K562 (cell line): ENCODE results near the gene PACSIN1.

ENCODE experiments used
- CEBPB ChIP-seq: fragments of 450-650 bp; IDR thresholded peaks from 2 replicates; pipeline ENCODE4 v1.6.1; 2016; ENCODE audit warnings: missing genetic modification characterization, missing compliant biosample characterization
- CTCF ChIP-seq, 3 experiments: IDR thresholded peaks in 2 of 3; conservative IDR thresholded peaks in 1 of 3; 2 replicates each; pipeline ENCODE4 v1.5.1; 2011 to 2012; ENCODE audit warnings: low read length in 3 of 3, mild to moderate bottlenecking in 3 of 3, control low read depth in 2 of 3, improper control_type of control experiment in 1 of 3, inconsistent platforms in 1 of 3, low read depth in 1 of 3, mixed read lengths in 1 of 3, moderate library complexity in 1 of 3; ENCODE audit not compliant: insufficient read depth in 2 of 3
- ESRRA ChIP-seq: fragments of 450-650 bp; IDR thresholded peaks from 2 replicates; pipeline ENCODE4 v1.6.1; 2014; ENCODE audit warnings: low read depth, mild to moderate bottlenecking, moderate library complexity, borderline replicate concordance
- IRF2 ChIP-seq: sonication (generic); formaldehyde crosslinking; IDR thresholded peaks from 2 replicates; pipeline ENCODE4 v1.8.1; 2022; ENCODE audit warnings: mild to moderate bottlenecking, missing genetic modification reagents
- RAD21 ChIP-seq, 2 experiments: fragments of 250-450 bp in 1 of 2; fragments of 450-650 bp in 1 of 2; sonication (Bioruptor Pico) in 1 of 2; formaldehyde crosslinking in 1 of 2; IDR thresholded peaks in 1 of 2; conservative IDR thresholded peaks in 1 of 2; 2 replicates each; pipeline versions ENCODE4 v1.4.0 to v1.8.0; 2020 to 2022; ENCODE audit warnings: mild to moderate bottlenecking in 2 of 2, moderate library complexity in 1 of 2
- TF ChIP-seq, protein P1 (sequence below): fragments of 450-650 bp; formaldehyde crosslinking; IDR thresholded peaks from 2 replicates; pipeline ENCODE4 v1.4.0; 2022; ENCODE audit warnings: missing genetic modification characterization
- TF ChIP-seq, protein P2 (sequence below): conservative IDR thresholded peaks from 2 replicates; pipeline ENCODE4 v1.6.1; 2011; ENCODE audit warnings: low read depth, mild to moderate bottlenecking, low read length; ENCODE audit not compliant: control insufficient read depth
- TF ChIP-seq, protein P3 (sequence below): sonication (generic); formaldehyde crosslinking; IDR thresholded peaks from 2 replicates; pipeline ENCODE4 v1.8.0; 2023; ENCODE audit warnings: mild to moderate bottlenecking, missing genetic modification reagents

DNA sequence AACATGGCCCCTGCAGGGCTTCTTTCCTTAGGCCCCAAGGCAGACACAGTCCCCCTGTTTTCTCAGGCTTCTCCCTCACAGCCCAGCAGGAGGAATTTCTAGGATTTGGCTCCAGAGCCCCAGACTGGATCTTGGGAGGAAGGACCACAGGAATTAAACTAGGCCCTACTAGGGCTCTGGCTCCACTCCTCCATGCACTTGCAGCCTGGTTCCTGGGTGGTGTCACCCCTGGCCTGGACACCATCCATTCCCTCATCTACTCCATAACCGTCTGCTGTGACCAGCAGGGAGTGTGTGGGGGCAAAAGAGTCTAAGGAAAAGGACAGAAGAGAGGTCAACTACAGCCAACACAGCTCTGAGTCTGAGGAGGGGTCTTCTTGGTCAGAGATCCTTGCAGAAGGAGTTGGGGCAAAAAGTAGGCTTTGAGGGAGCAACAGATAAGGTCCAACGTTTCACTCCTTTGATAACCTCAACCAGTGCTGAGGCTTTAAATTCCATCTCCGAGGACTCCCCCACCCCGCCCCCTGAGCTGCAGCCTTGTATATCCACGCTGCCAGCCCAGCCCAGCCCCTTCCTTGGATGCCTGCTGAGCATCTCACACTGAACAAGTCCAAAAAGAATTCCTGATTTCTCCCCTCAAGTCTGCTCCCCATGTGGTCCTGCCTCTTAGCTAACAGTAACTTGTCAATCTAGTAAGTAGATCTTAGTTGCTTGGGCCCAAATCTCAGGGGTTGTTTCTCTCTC lies 118.2 kb downstream of the PACSIN1 start:
- TF ChIP-seq RAD21 (CRISPR knock-in tag; conservative IDR thresholded peaks at IDR 0.05 in 1 of 2, IDR thresholded peaks at IDR 0.05 in 1 of 2) (no peak), ESRRA (no peak), IRF2 (CRISPR knock-in tag) (no peak), CTCF (IDR thresholded peaks at IDR 0.05 in 2 of 3, conservative IDR thresholded peaks at IDR 0.05 in 1 of 3; ENCODE audit: insufficient read depth in 2 of 3, low read depth in 1 of 3, low read length in 3 of 3) (no peak), CEBPB (no peak)
- TF ChIP-seq, protein P1, sequence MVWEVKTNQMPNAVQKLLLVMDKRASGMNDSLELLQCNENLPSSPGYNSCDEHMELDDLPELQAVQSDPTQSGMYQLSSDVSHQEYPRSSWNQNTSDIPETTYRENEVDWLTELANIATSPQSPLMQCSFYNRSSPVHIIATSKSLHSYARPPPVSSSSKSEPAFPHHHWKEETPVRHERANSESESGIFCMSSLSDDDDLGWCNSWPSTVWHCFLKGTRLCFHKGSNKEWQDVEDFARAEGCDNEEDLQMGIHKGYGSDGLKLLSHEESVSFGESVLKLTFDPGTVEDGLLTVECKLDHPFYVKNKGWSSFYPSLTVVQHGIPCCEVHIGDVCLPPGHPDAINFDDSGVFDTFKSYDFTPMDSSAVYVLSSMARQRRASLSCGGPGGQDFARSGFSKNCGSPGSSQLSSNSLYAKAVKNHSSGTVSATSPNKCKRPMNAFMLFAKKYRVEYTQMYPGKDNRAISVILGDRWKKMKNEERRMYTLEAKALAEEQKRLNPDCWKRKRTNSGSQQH = no peak
- TF ChIP-seq, protein P2, sequence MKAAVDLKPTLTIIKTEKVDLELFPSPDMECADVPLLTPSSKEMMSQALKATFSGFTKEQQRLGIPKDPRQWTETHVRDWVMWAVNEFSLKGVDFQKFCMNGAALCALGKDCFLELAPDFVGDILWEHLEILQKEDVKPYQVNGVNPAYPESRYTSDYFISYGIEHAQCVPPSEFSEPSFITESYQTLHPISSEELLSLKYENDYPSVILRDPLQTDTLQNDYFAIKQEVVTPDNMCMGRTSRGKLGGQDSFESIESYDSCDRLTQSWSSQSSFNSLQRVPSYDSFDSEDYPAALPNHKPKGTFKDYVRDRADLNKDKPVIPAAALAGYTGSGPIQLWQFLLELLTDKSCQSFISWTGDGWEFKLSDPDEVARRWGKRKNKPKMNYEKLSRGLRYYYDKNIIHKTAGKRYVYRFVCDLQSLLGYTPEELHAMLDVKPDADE = no peak
- TF ChIP-seq, protein P3, sequence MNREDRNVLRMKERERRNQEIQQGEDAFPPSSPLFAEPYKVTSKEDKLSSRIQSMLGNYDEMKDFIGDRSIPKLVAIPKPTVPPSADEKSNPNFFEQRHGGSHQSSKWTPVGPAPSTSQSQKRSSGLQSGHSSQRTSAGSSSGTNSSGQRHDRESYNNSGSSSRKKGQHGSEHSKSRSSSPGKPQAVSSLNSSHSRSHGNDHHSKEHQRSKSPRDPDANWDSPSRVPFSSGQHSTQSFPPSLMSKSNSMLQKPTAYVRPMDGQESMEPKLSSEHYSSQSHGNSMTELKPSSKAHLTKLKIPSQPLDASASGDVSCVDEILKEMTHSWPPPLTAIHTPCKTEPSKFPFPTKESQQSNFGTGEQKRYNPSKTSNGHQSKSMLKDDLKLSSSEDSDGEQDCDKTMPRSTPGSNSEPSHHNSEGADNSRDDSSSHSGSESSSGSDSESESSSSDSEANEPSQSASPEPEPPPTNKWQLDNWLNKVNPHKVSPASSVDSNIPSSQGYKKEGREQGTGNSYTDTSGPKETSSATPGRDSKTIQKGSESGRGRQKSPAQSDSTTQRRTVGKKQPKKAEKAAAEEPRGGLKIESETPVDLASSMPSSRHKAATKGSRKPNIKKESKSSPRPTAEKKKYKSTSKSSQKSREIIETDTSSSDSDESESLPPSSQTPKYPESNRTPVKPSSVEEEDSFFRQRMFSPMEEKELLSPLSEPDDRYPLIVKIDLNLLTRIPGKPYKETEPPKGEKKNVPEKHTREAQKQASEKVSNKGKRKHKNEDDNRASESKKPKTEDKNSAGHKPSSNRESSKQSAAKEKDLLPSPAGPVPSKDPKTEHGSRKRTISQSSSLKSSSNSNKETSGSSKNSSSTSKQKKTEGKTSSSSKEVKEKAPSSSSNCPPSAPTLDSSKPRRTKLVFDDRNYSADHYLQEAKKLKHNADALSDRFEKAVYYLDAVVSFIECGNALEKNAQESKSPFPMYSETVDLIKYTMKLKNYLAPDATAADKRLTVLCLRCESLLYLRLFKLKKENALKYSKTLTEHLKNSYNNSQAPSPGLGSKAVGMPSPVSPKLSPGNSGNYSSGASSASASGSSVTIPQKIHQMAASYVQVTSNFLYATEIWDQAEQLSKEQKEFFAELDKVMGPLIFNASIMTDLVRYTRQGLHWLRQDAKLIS (CRISPR knock-in tag) = no peak
